Measurements from ENCODE around the gene CCR1.

Gene CCR1

GRCh38 chr3:46208167-46208704 is at the start of gene CCR1:
Gene CCR1, minus strand, starts transcription at chr3:46208313. Its CDS starts 4,000 bp downstream, at chr3:46204313.
- peaks cover 0 to 16% (median 0%) of the 10 kb centered on the region in 11 experiments; a peak in 2 of 22 replicates for H4K20me1 ChIP-seq
- peak within 1 kb of the TSS in 7 of 10 experiments; percentile 17 to 79 (median 68); a peak in 13 of 20 replicates for H3K4me3 ChIP-seq
- H3K36me3 ChIP-seq = peaks cover 0 to 41% (median 10%) of the 10 kb centered on the region in 11 experiments; a peak in 13 of 22 replicates
- peak within 1 kb of the TSS; percentile 48 to 99 (median 72) for H3K4me2 ChIP-seq
- H3K27me3 ChIP-seq = no peaks in the 10 kb centered on the region
- peak within 1 kb of the TSS in 10 of 11 experiments; percentile 6 to 93 (median 74); a peak in 17 of 22 replicates for H3K9ac ChIP-seq
- peaks cover 0 to 19% (median 0%) of the 10 kb centered on the region in 11 experiments; a peak in 6 of 22 replicates for H3K9me3 ChIP-seq (replicated peaks in 1 of 11)
- peaks cover 18 to 92% (median 61%) of the 10 kb centered on the region in 10 experiments for H3K4me1 ChIP-seq
- TF ChIP-seq Cebpa-rat (IDR thresholded peaks at IDR 0.05) = no peak
- peak within 1 kb of the TSS; percentile 38 to 95 (median 84); a peak in 21 of 22 replicates for H3K27ac ChIP-seq

- Histone ChIP-seq H3K27me3 (no peaks in the 10 kb centered on the region), H3K9ac (no peak overlapping the region), H3K4me1 (peaks cover 0 to 13% (median 0%) of the 10 kb centered on the region in 10 experiments; a peak in 6 of 20 replicates), H3K4me3 (no peak overlapping the region), H3K27ac (no peak overlapping the region), H3K9me3 (replicated peaks in 1 of 11) (no peaks in the 10 kb centered on the region), H3K36me3 (no peaks in the 10 kb centered on the region), H3K4me2 (peak overlapping the region in 3 of 11 experiments; percentile 13 to 70 (median 29); a peak in 5 of 22 replicates), H4K20me1 (no peaks in the 10 kb centered on the region)
- no peak for TF ChIP-seq Cebpa-rat (IDR thresholded peaks at IDR 0.05)
Measured at GRCh38 chr3:46252980-46253379, 44.9 kb upstream of the CCR1 start.

GRCh38 chr3:46245146-46245545 is 37.0 kb upstream of the CCR1 start:
- Histone ChIP-seq H3K27me3 (no peaks in the 10 kb centered on the region), H3K9ac (no peak overlapping the region), H3K36me3 (no peaks in the 10 kb centered on the region), H3K4me2 (peak overlapping the region in 4 of 11 experiments; percentile 11 to 62 (median 39); a peak in 7 of 22 replicates), H3K27ac (0 out of 22 replicates have a peak overlapping the region, but pooled peaks of 1 of the 11 experiments have one; percentile 9), H3K4me1 (peaks cover 0 to 42% (median 5%) of the 10 kb centered on the region in 10 experiments; a peak in 10 of 20 replicates), H3K4me3 (no peak overlapping the region), H3K9me3 (replicated peaks in 1 of 11) (peaks cover 0 to 6% (median 0%) of the 10 kb centered on the region in 11 experiments; a peak in 1 of 22 replicates), H4K20me1 (no peaks in the 10 kb centered on the region)
- TF ChIP-seq Cebpa-rat (IDR thresholded peaks at IDR 0.05) = no peak

- Histone ChIP-seq H3K36me3 (no peaks in the 10 kb centered on the region), H3K27ac (no peak overlapping the region), H3K27me3 (no peaks in the 10 kb centered on the region), H3K4me3 (no peak overlapping the region), H3K4me2 (0 out of 22 replicates have a peak overlapping the region, but pooled peaks of 1 of the 11 experiments have one; percentile 26), H3K4me1 (peaks cover 0 to 49% (median 8%) of the 10 kb centered on the region in 10 experiments; a peak in 10 of 20 replicates), H4K20me1 (no peaks in the 10 kb centered on the region), H3K9ac (no peak overlapping the region), H3K9me3 (replicated peaks in 1 of 11) (peaks cover 0 to 6% (median 0%) of the 10 kb centered on the region in 11 experiments; a peak in 1 of 22 replicates)
- TF ChIP-seq Cebpa-rat (IDR thresholded peaks at IDR 0.05) = no peak
Measured at GRCh38 chr3:46243560-46243959, 35.4 kb upstream of the CCR1 start.

GRCh38 chr3:46242120-46242519 is 34.0 kb upstream of the CCR1 start, which contains the start of gene CCR3:
Gene CCR3, plus strand, starts transcription at chr3:46242460. Its CDS starts 22,699 bp downstream, at chr3:46265159.
- no peak within 1 kb of the TSS for H3K4me3 ChIP-seq
- TF ChIP-seq Cebpa-rat (IDR thresholded peaks at IDR 0.05) = no peak
- peaks cover 0 to 6% (median 0%) of the 10 kb centered on the region in 11 experiments; a peak in 1 of 22 replicates for H3K9me3 ChIP-seq (replicated peaks in 1 of 11)
- H3K4me2 ChIP-seq = peak within 1 kb of the TSS in 5 of 11 experiments; percentile 31 to 85 (median 56); a peak in 10 of 22 replicates
- H3K4me1 ChIP-seq = peaks cover 0 to 49% (median 8%) of the 10 kb centered on the region in 10 experiments; a peak in 10 of 20 replicates
- H3K27me3 ChIP-seq = no peaks in the 10 kb centered on the region
- 0 out of 22 replicates have a peak within 1 kb of the TSS, but pooled peaks of 1 of the 11 experiments have one; percentile 5 for H3K9ac ChIP-seq
- H4K20me1 ChIP-seq = no peaks in the 10 kb centered on the region
- H3K36me3 ChIP-seq = no peaks in the 10 kb centered on the region
- peak within 1 kb of the TSS in 4 of 11 experiments; percentile 11 to 60 (median 53); a peak in 6 of 22 replicates for H3K27ac ChIP-seq

- no peak overlapping the region; a peak in 1 of 22 replicates for H3K4me2 ChIP-seq
- no peaks in the 10 kb centered on the region for H3K36me3 ChIP-seq
- H3K27me3 ChIP-seq = no peaks in the 10 kb centered on the region
- no peaks in the 10 kb centered on the region for H4K20me1 ChIP-seq
- no peak for TF ChIP-seq Cebpa-rat (IDR thresholded peaks at IDR 0.05)
- H3K9me3 ChIP-seq (replicated peaks in 1 of 11) = no peaks in the 10 kb centered on the region
- H3K4me1 ChIP-seq = peaks cover 7 to 58% (median 19%) of the 10 kb centered on the region in 10 experiments; a peak in 19 of 20 replicates
- no peak overlapping the region for H3K4me3 ChIP-seq
- H3K9ac ChIP-seq = no peak overlapping the region
- H3K27ac ChIP-seq = no peak overlapping the region
Measured at GRCh38 chr3:46239952-46240351, 31.8 kb upstream of the CCR1 start.

GRCh38 chr3:46239301-46239938 is 31.3 kb upstream of the CCR1 start:
- Histone ChIP-seq H4K20me1 (no peaks in the 10 kb centered on the region), H3K9ac (no peak overlapping the region), H3K36me3 (no peaks in the 10 kb centered on the region), H3K27me3 (no peaks in the 10 kb centered on the region), H3K27ac (no peak overlapping the region), H3K4me2 (peak overlapping the region in 4 of 11 experiments; percentile 14 to 43 (median 25); a peak in 5 of 22 replicates), H3K4me3 (no peak overlapping the region), H3K9me3 (replicated peaks in 1 of 11) (no peaks in the 10 kb centered on the region), H3K4me1 (peaks cover 7 to 53% (median 17%) of the 10 kb centered on the region in 10 experiments; a peak in 19 of 20 replicates)
- no peak for TF ChIP-seq Cebpa-rat (IDR thresholded peaks at IDR 0.05)

GRCh38 chr3:46238386-46238785 is 30.3 kb upstream of the CCR1 start:
- no peaks in the 10 kb centered on the region for H3K27me3 ChIP-seq
- H3K9ac ChIP-seq = no peak overlapping the region
- no peaks in the 10 kb centered on the region for H3K36me3 ChIP-seq
- no peak overlapping the region for H3K4me2 ChIP-seq
- no peaks in the 10 kb centered on the region for H3K9me3 ChIP-seq (replicated peaks in 1 of 11)
- no peak overlapping the region for H3K27ac ChIP-seq
- H3K4me3 ChIP-seq = no peak overlapping the region
- H3K4me1 ChIP-seq = peaks cover 7 to 49% (median 17%) of the 10 kb centered on the region in 10 experiments; a peak in 19 of 20 replicates
- no peaks in the 10 kb centered on the region for H4K20me1 ChIP-seq
- TF ChIP-seq Cebpa-rat (IDR thresholded peaks at IDR 0.05) = no peak

Measured in BLaER1 treated with 17β-estradiol and CSF1 and Interleukin-3, amounts not matched to agents 10 nM and 100 nM (cell line).